ENCODE measurements around the gene SLC25A30. TPM values are rescaled to one million over a fixed set of nuclear protein-coding genes. Genes with fewer than 3 reads are reported as not detected.
A peak's percentile ranks its signal among the peaks of the same experiment; 100 is the strongest.

The SLC25A30 gene
- total and polyA plus RNA-seq, 7 experiments from 2014 or later = 1.7 to 29.4 (median 19.3) TPM

DNA sequence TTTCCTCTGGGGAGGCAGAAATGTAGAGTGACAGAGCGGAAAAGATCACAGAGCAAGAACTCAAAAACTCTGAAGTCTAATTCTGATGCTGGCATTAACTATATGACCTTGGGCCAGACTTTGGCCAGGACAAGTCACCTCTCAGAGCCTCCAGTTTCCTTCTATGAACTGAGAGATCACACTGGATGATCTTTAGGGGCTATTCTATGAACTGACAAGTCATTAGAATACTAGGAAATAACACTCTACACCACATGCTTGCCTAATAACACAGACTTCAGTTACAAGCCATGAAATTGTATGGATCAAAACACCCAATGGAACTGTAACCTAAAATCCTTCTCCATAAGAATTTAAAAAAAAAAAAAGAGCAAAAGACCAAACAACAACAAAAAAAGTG is 16.9 kb downstream of the SLC25A30 start:
- peaks cover 6 to 50% (median 35%) of the 10 kb centered on the region in 5 donors for H3K36me3 Mint-ChIP-seq
- ATAC-seq (no peak), DNase-seq (no peak)
- no peaks in the 10 kb centered on the region for H3K27me3 Mint-ChIP-seq
- CTCF ChIA-PET = no interaction called here
- intact Hi-C loops (cut with micrococcal nuclease) = no loop called here
- no peak overlapping the region for H3K4me3 ChIP-seq (ENCODE audit: low read length)
- no peak overlapping the region for H3K4me3 Mint-ChIP-seq
- H3K27ac ChIP-seq (ENCODE audit: low read depth, low read length) = no peak overlapping the region
- H3K4me1 Mint-ChIP-seq = peaks cover 8 to 44% (median 32%) of the 10 kb centered on the region in 7 donors
- POLR2A ChIA-PET = no interaction called here
- peaks cover 0 to 5% of the 10 kb centered on the region in 2 donors for H3K4me1 ChIP-seq (ENCODE audit: control insufficient read depth in 2 of 2, insufficient read depth in 2 of 2, low read length in 2 of 2)
- H3K27ac Mint-ChIP-seq = peak overlapping the region in 4 of 9 donors; percentile 18 to 67 (median 54)
- peaks cover under 1 to 72% (median 19%) of the 10 kb centered on the region in 3 experiments for H3K36me3 ChIP-seq (ENCODE audit: control insufficient read depth in 2 of 3, insufficient read depth in 3 of 3, low read length in 3 of 3)
- peaks cover 0 to 2% (median 0%) of the 10 kb centered on the region in 11 donors for H3K9me3 Mint-ChIP-seq
- H3K9me3 ChIP-seq (ENCODE audit: control insufficient read depth in 2 of 3, low read length in 3 of 3) = no peaks in the 10 kb centered on the region
- no peaks in the 10 kb centered on the region for H3K27me3 ChIP-seq (ENCODE audit: control insufficient read depth in 2 of 2, insufficient read depth in 2 of 2, low read length in 2 of 2)

DNA sequence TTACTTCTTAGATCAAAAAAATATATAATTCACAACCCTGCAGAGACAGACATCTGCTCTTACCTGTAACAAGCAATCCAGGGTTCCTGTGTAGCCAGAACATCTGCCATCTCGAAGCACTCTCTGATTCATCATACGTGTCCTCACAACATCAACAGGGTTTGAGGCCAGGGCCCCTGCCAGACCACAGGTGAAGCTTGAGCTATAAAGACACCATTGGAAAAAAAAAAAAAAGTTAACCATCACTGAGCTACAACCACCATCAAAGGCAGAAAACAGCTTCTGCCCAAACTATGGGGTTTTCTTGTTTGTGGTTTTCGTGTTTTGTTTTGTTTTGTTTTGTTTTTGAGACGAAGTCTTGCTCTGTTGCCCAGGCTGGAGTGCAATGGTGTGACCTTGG is 19.3 kb downstream of the SLC25A30 start:
- ChIA-PET POLR2A (interaction anchor here (0.5 to 6.0 kb wide), 5 partner anchors 19 to 238 kb away, joined by 3 to 40 read pairs (median 7); partner anchors contain the start of gene SLC25A30), CTCF (interaction anchor here (0.8 to 1.1 kb wide), 4 partner anchors 27 to 63 kb away, joined by 3 to 4 read pairs (median 3); no protein-coding TSS in a partner anchor)
- Histone ChIP-seq H3K9me3 (ENCODE audit: control insufficient read depth in 2 of 3, low read length in 3 of 3) (no peaks in the 10 kb centered on the region), H3K4me3 (ENCODE audit: low read length) (no peak overlapping the region), H3K4me1 (ENCODE audit: control insufficient read depth in 2 of 2, insufficient read depth in 2 of 2, low read length in 2 of 2) (peaks cover 10 to 20% of the 10 kb centered on the region in 2 donors), H3K27me3 (ENCODE audit: control insufficient read depth in 2 of 2, insufficient read depth in 2 of 2, low read length in 2 of 2) (no peaks in the 10 kb centered on the region), H3K27ac (ENCODE audit: low read depth, low read length) (no peak overlapping the region), H3K36me3 (ENCODE audit: control insufficient read depth in 2 of 3, insufficient read depth in 3 of 3, low read length in 3 of 3) (peaks cover 0 to 56% (median 8%) of the 10 kb centered on the region in 3 experiments)
- H3K4me1 Mint-ChIP-seq = peaks cover 30 to 65% (median 56%) of the 10 kb centered on the region in 7 donors
- peaks cover 11 to 47% (median 29%) of the 10 kb centered on the region in 5 donors for H3K36me3 Mint-ChIP-seq
- peak overlapping the region; percentile 34 to 95 (median 82) for H3K27ac Mint-ChIP-seq
- peak overlapping the region in 2 of 10 donors; percentile 4 to 46 for H3K4me3 Mint-ChIP-seq
- peaks cover 0 to 2% (median 0%) of the 10 kb centered on the region in 11 donors for H3K9me3 Mint-ChIP-seq
- ATAC-seq (peak; percentile 72), DNase-seq (peak in 1 of 9 donors; percentile 44)
- intact Hi-C loops (cut with micrococcal nuclease) = loop anchor here in 1 of 2 donors (1.0 to 2.0 kb wide), 3 partner anchors 18 to 65 kb away; partner anchors contain the start of gene COG3
- no peaks in the 10 kb centered on the region for H3K27me3 Mint-ChIP-seq

DNA sequence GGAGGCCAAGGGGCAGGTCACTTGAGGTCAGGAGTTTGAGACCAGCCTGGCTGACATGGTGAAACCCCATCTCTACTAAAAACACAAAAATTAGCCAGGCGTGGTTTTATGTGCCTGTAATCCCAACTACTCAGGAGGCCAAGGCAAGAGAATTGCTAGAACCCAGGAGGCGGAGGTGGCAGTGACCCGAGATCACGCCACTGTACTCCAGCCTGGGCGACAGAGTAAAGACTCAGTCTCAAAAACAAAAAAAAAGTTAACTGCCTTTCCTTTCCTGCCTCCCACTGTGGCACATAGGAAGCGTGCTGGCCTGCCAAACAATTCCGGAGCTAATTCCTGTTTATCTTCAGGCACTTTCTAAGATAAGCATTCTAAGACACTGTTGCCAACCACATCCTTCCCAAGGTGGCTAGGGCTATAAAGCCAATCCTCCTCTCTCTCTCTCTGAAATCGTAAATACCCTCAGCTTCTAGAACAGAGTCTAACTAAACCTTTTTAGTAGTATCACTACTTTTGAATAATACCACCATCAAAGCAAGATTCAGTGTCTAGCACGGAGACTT is 21.6 kb downstream of the SLC25A30 start:
- Histone ChIP-seq H3K4me3 (ENCODE audit: low read length) (no peak overlapping the region), H3K27me3 (ENCODE audit: control insufficient read depth in 2 of 2, insufficient read depth in 2 of 2, low read length in 2 of 2) (no peaks in the 10 kb centered on the region), H3K27ac (ENCODE audit: low read depth, low read length) (peak overlapping the region; percentile 54), H3K36me3 (ENCODE audit: control insufficient read depth in 2 of 3, insufficient read depth in 3 of 3, low read length in 3 of 3) (peaks cover 0 to 44% (median 0%) of the 10 kb centered on the region in 3 experiments), H3K4me1 (ENCODE audit: control insufficient read depth in 2 of 2, insufficient read depth in 2 of 2, low read length in 2 of 2) (peaks cover 10 to 20% of the 10 kb centered on the region in 2 donors), H3K9me3 (ENCODE audit: control insufficient read depth in 2 of 3, low read length in 3 of 3) (no peaks in the 10 kb centered on the region)
- Mint-ChIP-seq H3K27me3 (no peaks in the 10 kb centered on the region), H3K27ac (peak overlapping the region; percentile 69 to 96 (median 94)), H3K36me3 (peaks cover 8 to 46% (median 24%) of the 10 kb centered on the region in 5 donors), H3K4me1 (peaks cover 30 to 59% (median 54%) of the 10 kb centered on the region in 7 donors), H3K9me3 (peaks cover 0 to 2% (median 0%) of the 10 kb centered on the region in 11 donors), H3K4me3 (peak overlapping the region; percentile 36 to 78 (median 72))
- ChIA-PET CTCF (interaction anchor here (0.6 to 5.5 kb wide), 5 partner anchors 9 to 345 kb away, joined by 3 to 37 read pairs (median 5); no protein-coding TSS in a partner anchor), POLR2A (interaction anchor here (0.6 to 6.0 kb wide), 11 partner anchors 8 to 452 kb away, joined by 3 to 40 read pairs (median 4); partner anchors contain the start of gene SLC25A30)
- DNase-seq (peak in 6 of 9 donors; percentile 22 to 58 (median 38)), ATAC-seq (peak; percentile 51)
- intact Hi-C loops (cut with micrococcal nuclease) = loop anchor here in 1 of 2 donors (1.0 kb wide), 2 partner anchors 22 to 68 kb away; partner anchors contain the start of genes COG3 and SLC25A30

DNA sequence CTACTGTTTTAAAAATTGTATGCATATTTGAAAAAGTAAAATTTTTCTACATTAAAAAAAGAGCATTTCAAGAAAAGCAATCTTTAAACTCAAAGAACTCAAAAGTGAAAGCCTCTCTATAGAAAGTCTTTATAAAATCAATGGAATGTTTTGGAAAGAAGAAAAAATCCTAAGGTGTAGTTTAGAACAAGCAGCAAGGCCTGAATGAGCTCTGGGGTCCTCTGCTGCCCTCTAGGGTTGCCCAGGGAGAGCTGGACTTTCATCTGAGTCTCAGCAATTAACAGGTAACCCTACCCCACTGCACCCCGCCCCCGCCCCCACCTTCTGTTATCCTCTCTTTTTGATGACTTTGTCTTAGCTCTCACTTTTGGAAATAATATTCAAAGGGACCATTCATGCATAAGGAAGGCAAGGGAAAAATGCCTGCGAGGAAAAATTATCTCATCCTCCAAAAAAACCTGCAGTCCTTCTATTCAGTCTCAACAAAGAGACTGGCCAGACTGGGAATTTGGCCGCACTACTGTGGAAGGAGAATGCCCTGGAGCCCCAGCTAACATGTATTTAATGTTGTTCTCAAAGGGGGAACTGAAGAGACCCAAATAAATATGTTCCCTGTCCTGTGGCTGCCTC is 24.1 kb downstream of the SLC25A30 start:
- H3K9me3 ChIP-seq (ENCODE audit: control insufficient read depth in 2 of 3, low read length in 3 of 3) = no peaks in the 10 kb centered on the region
- H3K4me3 ChIP-seq (ENCODE audit: low read length) = no peak overlapping the region
- no peak overlapping the region for H3K27ac ChIP-seq (ENCODE audit: low read depth, low read length)
- intact Hi-C loops (cut with micrococcal nuclease) = loop anchor here (1.0 kb wide), 6 partner anchors 23 to 347 kb away; partner anchors contain the start of gene TPT1 (in 2 of the 2)
- POLR2A ChIA-PET = interaction anchor here (0.7 to 6.0 kb wide), 5 partner anchors 16 to 57 kb away, joined by 3 to 40 read pairs (median 3); partner anchors contain the start of gene SLC25A30
- H3K4me1 ChIP-seq (ENCODE audit: control insufficient read depth in 2 of 2, insufficient read depth in 2 of 2, low read length in 2 of 2) = peaks cover 10 to 20% of the 10 kb centered on the region in 2 donors
- ATAC-seq (peak; percentile 52), DNase-seq (peak in 1 of 9 donors; percentile 33)
- Mint-ChIP-seq H3K9me3 (peaks cover 0 to 2% (median 0%) of the 10 kb centered on the region in 11 donors), H3K27me3 (no peaks in the 10 kb centered on the region), H3K4me3 (no peak overlapping the region), H3K4me1 (peaks cover 30 to 49% (median 48%) of the 10 kb centered on the region in 7 donors), H3K27ac (peak overlapping the region in 8 of 9 donors; percentile 16 to 95 (median 72)), H3K36me3 (peaks cover 13 to 42% (median 26%) of the 10 kb centered on the region in 5 donors)
- H3K27me3 ChIP-seq (ENCODE audit: control insufficient read depth in 2 of 2, insufficient read depth in 2 of 2, low read length in 2 of 2) = no peaks in the 10 kb centered on the region
- peaks cover 0 to 28% (median 0%) of the 10 kb centered on the region in 3 experiments for H3K36me3 ChIP-seq (ENCODE audit: control insufficient read depth in 2 of 3, insufficient read depth in 3 of 3, low read length in 3 of 3)
- CTCF ChIA-PET = interaction anchor here (0.6 to 5.5 kb wide), 11 partner anchors 11 to 347 kb away, joined by 3 to 37 read pairs (median 4); no protein-coding TSS in a partner anchor

DNA sequence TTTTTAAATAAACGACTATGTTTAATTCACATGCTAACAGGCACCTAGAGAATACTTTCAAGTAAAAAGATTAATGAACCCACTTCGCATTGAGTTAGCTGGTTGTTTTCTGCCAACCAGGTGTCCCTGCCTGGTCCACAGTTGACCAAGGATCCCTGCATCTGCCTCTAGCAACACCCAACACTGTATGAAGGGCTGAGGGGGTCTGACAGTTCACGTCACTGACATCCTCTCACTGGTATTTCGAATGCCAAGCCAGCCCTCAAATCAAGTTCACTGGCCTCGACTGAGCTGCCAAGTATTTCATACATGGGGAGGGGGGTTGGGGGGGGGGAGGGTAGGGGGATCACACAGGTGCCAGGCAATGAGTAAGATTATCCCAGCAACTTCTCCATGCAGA is 25.4 kb downstream of the SLC25A30 start:
- POLR2A ChIA-PET = interaction anchor here (6.0 kb wide), 1 partner anchor 25 kb away, joined by 40 read pairs; the partner anchor contains the start of gene SLC25A30
- CTCF ChIA-PET = interaction anchor here (0.5 to 5.5 kb wide), 5 partner anchors 22 to 346 kb away, joined by 3 to 37 read pairs (median 5); partner anchors contain the start of gene TPT1
- ATAC-seq (no peak), DNase-seq (no peak)
- Histone ChIP-seq H3K27me3 (ENCODE audit: control insufficient read depth in 2 of 2, insufficient read depth in 2 of 2, low read length in 2 of 2) (no peaks in the 10 kb centered on the region), H3K4me1 (ENCODE audit: control insufficient read depth in 2 of 2, insufficient read depth in 2 of 2, low read length in 2 of 2) (peaks cover 10 to 20% of the 10 kb centered on the region in 2 donors), H3K4me3 (ENCODE audit: low read length) (no peak overlapping the region), H3K36me3 (ENCODE audit: control insufficient read depth in 2 of 3, insufficient read depth in 3 of 3, low read length in 3 of 3) (peaks cover 0 to 21% (median 0%) of the 10 kb centered on the region in 3 experiments), H3K9me3 (ENCODE audit: control insufficient read depth in 2 of 3, low read length in 3 of 3) (no peaks in the 10 kb centered on the region), H3K27ac (ENCODE audit: low read depth, low read length) (no peak overlapping the region)
- intact Hi-C loops (cut with micrococcal nuclease) = no loop called here
- peaks cover 11 to 34% (median 17%) of the 10 kb centered on the region in 5 donors for H3K36me3 Mint-ChIP-seq
- H3K9me3 Mint-ChIP-seq = no peaks in the 10 kb centered on the region
- no peak overlapping the region for H3K4me3 Mint-ChIP-seq
- H3K27me3 Mint-ChIP-seq = no peaks in the 10 kb centered on the region
- peaks cover 30 to 38% (median 36%) of the 10 kb centered on the region in 7 donors for H3K4me1 Mint-ChIP-seq
- no peak overlapping the region for H3K27ac Mint-ChIP-seq

DNA sequence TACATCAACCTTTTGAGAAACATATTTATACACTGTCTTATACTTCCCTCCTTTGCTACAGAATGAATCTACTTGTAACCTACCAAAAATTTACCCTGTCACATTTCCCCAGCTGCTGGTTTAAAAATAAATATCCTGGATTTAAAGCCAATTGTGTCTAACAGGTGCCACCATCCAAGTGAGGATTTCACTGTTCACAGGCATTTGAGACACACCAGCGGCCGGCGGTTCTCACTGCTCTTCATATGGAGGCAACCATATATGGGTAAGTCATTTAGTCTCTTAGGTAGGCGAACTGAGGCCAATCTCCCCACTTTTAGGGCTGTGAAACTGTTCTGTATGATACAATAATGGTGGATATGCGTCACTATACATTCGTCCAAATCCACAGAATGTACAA is 26.2 kb downstream of the SLC25A30 start:
- H3K36me3 ChIP-seq (ENCODE audit: control insufficient read depth in 2 of 3, insufficient read depth in 3 of 3, low read length in 3 of 3) = peaks cover 0 to 18% (median 0%) of the 10 kb centered on the region in 3 experiments
- Mint-ChIP-seq H3K27ac (peak overlapping the region in 1 of 9 donors; percentile 48), H3K4me1 (peaks cover 26 to 38% (median 32%) of the 10 kb centered on the region in 7 donors), H3K27me3 (no peaks in the 10 kb centered on the region), H3K36me3 (peaks cover 10 to 35% (median 24%) of the 10 kb centered on the region in 5 donors), H3K4me3 (no peak overlapping the region), H3K9me3 (peaks cover 0 to 2% (median 0%) of the 10 kb centered on the region in 11 donors)
- H3K4me3 ChIP-seq (ENCODE audit: low read length) = no peak overlapping the region
- H3K27me3 ChIP-seq (ENCODE audit: control insufficient read depth in 2 of 2, insufficient read depth in 2 of 2, low read length in 2 of 2) = no peaks in the 10 kb centered on the region
- no peaks in the 10 kb centered on the region for H3K9me3 ChIP-seq (ENCODE audit: control insufficient read depth in 2 of 3, low read length in 3 of 3)
- DNase-seq (no peak), ATAC-seq (no peak)
- H3K27ac ChIP-seq (ENCODE audit: low read depth, low read length) = no peak overlapping the region
- H3K4me1 ChIP-seq (ENCODE audit: control insufficient read depth in 2 of 2, insufficient read depth in 2 of 2, low read length in 2 of 2) = peaks cover 10 to 20% of the 10 kb centered on the region in 2 donors
- intact Hi-C loops (cut with micrococcal nuclease) = no loop called here
- ChIA-PET POLR2A (no interaction called here), CTCF (interaction anchor here (1.5 to 5.5 kb wide), 2 partner anchors 21 to 51 kb away, joined by 3 to 37 read pairs; partner anchors contain the start of gene TPT1)

All from naive thymus-derived CD4-positive, alpha-beta T cell (primary cell).